ENCODE results near the gene CCL4L2. TPM values are rescaled to one million over a fixed set of nuclear protein-coding genes. Genes with fewer than 3 reads are reported as not detected.
"Not testable (repeated sequence)": the region's sequence is repeated elsewhere in the genome, so short reads cannot be mapped to it uniquely, and the experiment has no call there.

CCL4L2 gene
- total RNA-seq, 1 donor from 2014 or later, result 1.3 TPM

GRCh38 chr17:36203335-36203734 is 7.5 kb upstream of the CCL4L2 start:
- H3K27ac Mint-ChIP-seq, result no peak overlapping the region

GRCh38 chr17:36204724-36205500 is 6.0 kb upstream of the CCL4L2 start:
- intact Hi-C loops (cut with micrococcal nuclease), result no loop called here
- Mint-ChIP-seq H3K4me1 (ENCODE audit: low read depth) (peaks cover 15% of the 10 kb centered on the region), H3K27me3 (ENCODE audit: low read depth) (peaks cover 26% of the 10 kb centered on the region), H3K27ac (no peak overlapping the region), H3K9me3 (no peaks in the 10 kb centered on the region), H3K36me3 (ENCODE audit: low read depth) (no peaks in the 10 kb centered on the region), H3K4me3 (ENCODE audit: low read depth) (no peak overlapping the region)
- no peak for DNase-seq (ENCODE audit: low spot score)

More at GRCh38 chr17:36203335-36203734, 7.5 kb upstream of the CCL4L2 start:
- H3K27me3 Mint-ChIP-seq (ENCODE audit: low read depth), result peaks cover 28% of the 10 kb centered on the region
- intact Hi-C loops (cut with micrococcal nuclease), result no loop called here
- H3K36me3 Mint-ChIP-seq (ENCODE audit: low read depth), result no peaks in the 10 kb centered on the region
- peaks cover 25% of the 10 kb centered on the region for H3K4me1 Mint-ChIP-seq (ENCODE audit: low read depth)
- no peaks in the 10 kb centered on the region for H3K9me3 Mint-ChIP-seq
- no peak for DNase-seq (ENCODE audit: low spot score)
- no peak overlapping the region for H3K4me3 Mint-ChIP-seq (ENCODE audit: low read depth)

DNA sequence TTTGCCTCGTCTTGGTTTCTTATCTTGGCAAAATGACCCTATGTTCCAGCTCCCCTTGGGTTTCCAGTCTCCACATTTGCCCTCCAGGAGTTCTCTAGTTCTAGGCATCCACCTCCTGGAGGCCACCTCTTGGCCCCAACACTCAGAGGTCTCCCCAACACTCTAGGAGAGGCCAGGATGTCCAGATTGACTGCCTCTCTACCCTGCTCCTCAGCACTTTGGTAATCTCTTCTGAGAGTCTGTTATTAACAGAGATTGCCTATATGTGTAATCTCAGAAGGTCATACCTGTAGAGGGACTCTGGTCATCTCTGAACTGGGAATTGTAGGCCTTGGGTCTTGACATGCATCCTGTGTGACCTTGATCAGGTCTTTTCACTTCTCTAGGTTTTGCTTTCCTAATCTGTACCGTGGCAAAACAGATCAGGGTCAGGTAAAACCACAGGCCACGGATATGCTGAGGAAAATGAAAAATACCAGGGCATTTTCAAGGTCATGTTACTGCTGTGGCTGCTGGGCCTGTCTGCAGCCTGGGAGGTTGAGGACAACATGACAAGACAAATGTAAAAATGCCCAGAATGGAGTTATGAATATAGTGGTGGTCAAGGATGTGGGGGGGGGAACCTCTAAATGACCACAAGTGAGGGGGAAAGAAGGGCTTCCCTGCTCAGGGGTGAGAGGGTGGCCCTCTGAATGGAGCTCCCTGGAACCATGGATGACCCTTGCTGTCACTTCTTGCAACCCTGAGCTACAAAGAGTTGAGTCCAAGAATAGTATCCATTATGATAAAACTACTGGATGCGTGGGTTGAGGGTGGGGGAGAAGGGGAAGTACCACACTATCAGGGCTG is 5.0 kb upstream of the CCL4L2 start:
- H3K27ac Mint-ChIP-seq, result no peak overlapping the region
- no peak for DNase-seq (ENCODE audit: low spot score)
- H3K4me1 Mint-ChIP-seq (ENCODE audit: low read depth), result peaks cover 15% of the 10 kb centered on the region
- intact Hi-C loops (cut with micrococcal nuclease), result no loop called here
- no peaks in the 10 kb centered on the region for H3K9me3 Mint-ChIP-seq
- H3K27me3 Mint-ChIP-seq (ENCODE audit: low read depth), result peaks cover 27% of the 10 kb centered on the region
- H3K36me3 Mint-ChIP-seq (ENCODE audit: low read depth), result no peaks in the 10 kb centered on the region
- H3K4me3 Mint-ChIP-seq (ENCODE audit: low read depth), result no peak overlapping the region

- H3K36me3 Mint-ChIP-seq (ENCODE audit: low read depth); DNase-seq (ENCODE audit: low spot score); intact Hi-C loops (cut with micrococcal nuclease); H3K4me3 Mint-ChIP-seq (ENCODE audit: low read depth); H3K27ac Mint-ChIP-seq; H3K9me3 Mint-ChIP-seq: not testable (repeated sequence)
- Mint-ChIP-seq H3K4me1 (ENCODE audit: low read depth) (peaks cover 15% of the 10 kb centered on the region), H3K27me3 (ENCODE audit: low read depth) (peaks cover 28% of the 10 kb centered on the region)
These were observed 4.4 kb upstream of the CCL4L2 start for GRCh38 chr17:36206486-36206821.

- H3K9me3 Mint-ChIP-seq; intact Hi-C loops (cut with micrococcal nuclease); H3K36me3 Mint-ChIP-seq (ENCODE audit: low read depth); DNase-seq (ENCODE audit: low spot score); H3K27ac Mint-ChIP-seq; H3K4me3 Mint-ChIP-seq (ENCODE audit: low read depth): not testable (repeated sequence)
- Mint-ChIP-seq H3K27me3 (ENCODE audit: low read depth) (peaks cover 31% of the 10 kb centered on the region), H3K4me1 (ENCODE audit: low read depth) (peaks cover 15% of the 10 kb centered on the region)
These were observed 3.5 kb upstream of the CCL4L2 start for GRCh38 chr17:36207383-36207782.

DNA sequence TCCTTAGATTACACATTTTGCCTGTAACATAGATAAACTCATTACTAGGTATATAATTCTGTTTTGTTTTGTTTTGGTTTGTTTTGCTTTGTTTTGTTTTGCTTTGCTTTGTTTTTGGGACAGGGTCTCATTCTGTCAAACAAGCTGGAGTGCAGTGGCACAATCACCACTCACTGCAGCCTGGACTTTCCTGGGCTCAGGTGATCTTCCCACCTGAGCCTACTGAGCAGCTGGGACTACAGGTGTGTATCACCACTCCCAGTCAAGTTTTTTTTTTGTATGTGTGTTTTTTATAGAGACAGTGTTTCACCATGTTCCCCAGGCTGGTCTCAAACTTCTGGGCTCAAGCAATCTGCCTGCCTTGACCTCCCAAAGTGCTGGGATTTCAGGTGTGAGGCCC is 1.3 kb upstream of the CCL4L2 start:
- intact Hi-C loops (cut with micrococcal nuclease), result no loop called here
- Mint-ChIP-seq H3K36me3 (ENCODE audit: low read depth) (no peaks in the 10 kb centered on the region), H3K27me3 (ENCODE audit: low read depth) (peaks cover 35% of the 10 kb centered on the region)

GRCh38 chr17:36211484-36212271 is 815 bp downstream of the CCL4L2 start:
- H3K27me3 Mint-ChIP-seq (ENCODE audit: low read depth), result peaks cover 27% of the 10 kb centered on the region
- H3K36me3 Mint-ChIP-seq (ENCODE audit: low read depth); H3K4me3 Mint-ChIP-seq (ENCODE audit: low read depth); H3K9me3 Mint-ChIP-seq; H3K27ac Mint-ChIP-seq; H3K4me1 Mint-ChIP-seq (ENCODE audit: low read depth); DNase-seq (ENCODE audit: low spot score); intact Hi-C loops (cut with micrococcal nuclease): not testable (repeated sequence)

More for the DNA sequence above, 1.3 kb upstream of the CCL4L2 start:
- H3K27ac Mint-ChIP-seq, result no peak overlapping the region
- no peaks in the 10 kb centered on the region for H3K9me3 Mint-ChIP-seq
- DNase-seq (ENCODE audit: low spot score), result no peak
- no peak overlapping the region for H3K4me3 Mint-ChIP-seq (ENCODE audit: low read depth)
- peaks cover 11% of the 10 kb centered on the region for H3K4me1 Mint-ChIP-seq (ENCODE audit: low read depth)

DNA sequence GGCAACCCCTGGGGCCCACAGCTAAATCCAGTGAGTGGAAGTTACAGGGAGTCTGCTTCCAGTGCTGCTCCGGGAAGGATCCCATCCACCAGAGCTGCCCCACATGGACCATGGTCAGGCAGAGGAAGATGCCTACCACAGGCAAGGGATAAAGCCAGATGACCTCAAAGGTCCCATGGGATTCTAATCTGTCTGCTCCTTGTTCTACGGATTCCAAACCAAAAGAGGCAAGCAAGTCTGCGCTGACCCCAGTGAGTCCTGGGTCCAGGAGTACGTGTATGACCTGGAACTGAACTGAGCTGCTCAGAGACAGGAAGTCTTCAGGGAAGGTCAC is 1.4 kb downstream of the CCL4L2 start:
- Mint-ChIP-seq H3K4me1 (ENCODE audit: low read depth) (no peaks in the 10 kb centered on the region), H3K27ac (no peak overlapping the region)
- DNase-seq (ENCODE audit: low spot score), result no peak

GRCh38 chr17:36212966-36213365 is 2.1 kb downstream of the CCL4L2 start:
- Mint-ChIP-seq H3K9me3 (no peaks in the 10 kb centered on the region), H3K27ac (no peak overlapping the region), H3K4me1 (ENCODE audit: low read depth) (no peaks in the 10 kb centered on the region), H3K36me3 (ENCODE audit: low read depth) (no peaks in the 10 kb centered on the region), H3K4me3 (ENCODE audit: low read depth) (no peak overlapping the region), H3K27me3 (ENCODE audit: low read depth) (peaks cover 23% of the 10 kb centered on the region)
- intact Hi-C loops (cut with micrococcal nuclease), result no loop called here
- DNase-seq (ENCODE audit: low spot score), result no peak

More for the DNA sequence above, 1.4 kb downstream of the CCL4L2 start:
- Mint-ChIP-seq H3K27me3 (ENCODE audit: low read depth) (peaks cover 23% of the 10 kb centered on the region), H3K9me3 (no peaks in the 10 kb centered on the region), H3K36me3 (ENCODE audit: low read depth) (no peaks in the 10 kb centered on the region), H3K4me3 (ENCODE audit: low read depth) (no peak overlapping the region)
- intact Hi-C loops (cut with micrococcal nuclease), result no loop called here

- no peak overlapping the region for H3K4me3 Mint-ChIP-seq (ENCODE audit: low read depth)
- no peaks in the 10 kb centered on the region for H3K4me1 Mint-ChIP-seq (ENCODE audit: low read depth)
- intact Hi-C loops (cut with micrococcal nuclease), result no loop called here
- no peak for DNase-seq (ENCODE audit: low spot score)
- no peaks in the 10 kb centered on the region for H3K9me3 Mint-ChIP-seq
- H3K36me3 Mint-ChIP-seq (ENCODE audit: low read depth), result no peaks in the 10 kb centered on the region
- peaks cover 25% of the 10 kb centered on the region for H3K27me3 Mint-ChIP-seq (ENCODE audit: low read depth)
- H3K27ac Mint-ChIP-seq, result no peak overlapping the region
These were observed 2.8 kb downstream of the CCL4L2 start for GRCh38 chr17:36213695-36214094.

- H3K4me3 Mint-ChIP-seq (ENCODE audit: low read depth), result no peak overlapping the region
- no peak for DNase-seq (ENCODE audit: low spot score)
- intact Hi-C loops (cut with micrococcal nuclease), result no loop called here
- H3K36me3 Mint-ChIP-seq (ENCODE audit: low read depth), result no peaks in the 10 kb centered on the region
- no peak overlapping the region for H3K27ac Mint-ChIP-seq
- no peaks in the 10 kb centered on the region for H3K9me3 Mint-ChIP-seq
- H3K4me1 Mint-ChIP-seq (ENCODE audit: low read depth), result no peaks in the 10 kb centered on the region
- peaks cover 22% of the 10 kb centered on the region for H3K27me3 Mint-ChIP-seq (ENCODE audit: low read depth)
These were observed 4.1 kb downstream of the CCL4L2 start for GRCh38 chr17:36214918-36215317.

DNA sequence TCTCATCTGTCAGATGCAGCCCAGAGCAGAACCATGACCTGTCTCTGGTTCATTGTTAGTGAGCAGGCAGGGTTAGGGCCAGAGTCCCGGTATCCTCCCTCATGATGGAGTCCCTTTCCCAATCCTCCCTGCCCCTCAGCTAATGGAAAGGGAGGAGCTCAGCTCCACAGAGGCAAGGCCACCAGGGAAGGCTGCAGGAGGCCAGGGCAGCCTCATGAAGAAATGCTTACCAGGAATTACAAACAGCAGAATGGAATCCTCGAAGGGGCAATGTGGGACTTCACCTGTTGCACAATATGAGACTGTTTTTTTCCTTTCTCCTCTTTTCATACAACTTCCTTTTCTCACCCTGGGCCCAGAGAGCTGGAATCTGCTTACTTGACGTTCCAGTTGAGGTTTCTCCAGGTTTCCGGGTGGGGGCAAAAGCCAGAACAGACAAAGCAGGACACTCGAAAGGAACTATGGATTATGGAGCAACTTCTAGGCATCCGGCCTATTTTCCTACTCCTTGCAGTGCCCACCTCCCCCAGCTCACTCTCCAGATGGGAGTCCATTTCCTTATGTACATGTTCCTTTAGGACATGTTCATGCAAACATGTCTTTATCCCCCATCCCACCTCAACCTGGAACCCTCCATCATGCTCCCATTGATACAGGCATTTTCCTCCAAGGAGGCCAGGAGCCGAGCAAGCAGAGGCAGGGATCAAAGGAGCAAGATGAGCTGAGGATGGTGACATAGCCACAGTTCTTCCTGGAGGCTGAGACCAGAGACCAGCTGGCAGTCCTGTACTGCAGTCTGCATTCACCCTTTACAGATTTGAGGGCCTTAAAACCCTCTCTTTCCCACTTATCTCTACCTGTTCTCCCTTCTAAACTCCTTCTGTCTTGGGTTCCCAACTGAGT is 4.8 kb downstream of the CCL4L2 start:
- H3K27me3 Mint-ChIP-seq (ENCODE audit: low read depth), result peaks cover 19% of the 10 kb centered on the region
- H3K4me1 Mint-ChIP-seq (ENCODE audit: low read depth); intact Hi-C loops (cut with micrococcal nuclease); H3K9me3 Mint-ChIP-seq; H3K36me3 Mint-ChIP-seq (ENCODE audit: low read depth); H3K4me3 Mint-ChIP-seq (ENCODE audit: low read depth); DNase-seq (ENCODE audit: low spot score); H3K27ac Mint-ChIP-seq: not testable (repeated sequence)

Measured in activated T-helper 2 cell treated with anti-CD3 and anti-CD28 coated beads, Interferon-gamma antibody, Interleukin-2, Interleukin-4, amounts not matched to agents 10 μg/mL and 5 μg/mL and 100 μg/mL, durations not matched to agents 14 hours and 24 hours and 36 hours (primary cell).